ENCODE data around the gene RAD18.

Gene RAD18

GRCh38 chr3:8996216-8996615 lies 32.9 kb upstream of the RAD18 start:
- H3K4me3 ChIP-seq (ENCODE audit: insufficient read depth, low read length, poor library complexity, severe bottlenecking): no peak overlapping the region
- H3K9me2 ChIP-seq (replicated peaks; ENCODE audit: insufficient read depth, low read length): no peaks in the 10 kb centered on the region
- TF ChIP-seq, protein P1, sequence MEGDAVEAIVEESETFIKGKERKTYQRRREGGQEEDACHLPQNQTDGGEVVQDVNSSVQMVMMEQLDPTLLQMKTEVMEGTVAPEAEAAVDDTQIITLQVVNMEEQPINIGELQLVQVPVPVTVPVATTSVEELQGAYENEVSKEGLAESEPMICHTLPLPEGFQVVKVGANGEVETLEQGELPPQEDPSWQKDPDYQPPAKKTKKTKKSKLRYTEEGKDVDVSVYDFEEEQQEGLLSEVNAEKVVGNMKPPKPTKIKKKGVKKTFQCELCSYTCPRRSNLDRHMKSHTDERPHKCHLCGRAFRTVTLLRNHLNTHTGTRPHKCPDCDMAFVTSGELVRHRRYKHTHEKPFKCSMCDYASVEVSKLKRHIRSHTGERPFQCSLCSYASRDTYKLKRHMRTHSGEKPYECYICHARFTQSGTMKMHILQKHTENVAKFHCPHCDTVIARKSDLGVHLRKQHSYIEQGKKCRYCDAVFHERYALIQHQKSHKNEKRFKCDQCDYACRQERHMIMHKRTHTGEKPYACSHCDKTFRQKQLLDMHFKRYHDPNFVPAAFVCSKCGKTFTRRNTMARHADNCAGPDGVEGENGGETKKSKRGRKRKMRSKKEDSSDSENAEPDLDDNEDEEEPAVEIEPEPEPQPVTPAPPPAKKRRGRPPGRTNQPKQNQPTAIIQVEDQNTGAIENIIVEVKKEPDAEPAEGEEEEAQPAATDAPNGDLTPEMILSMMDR (IDR thresholded peaks at IDR 0.05; ENCODE audit: insufficient read depth, low read length, poor library complexity, severe bottlenecking): no peak
- no peak for TF ChIP-seq EZH2phosphoT487 (conservative IDR thresholded peaks at IDR 0.05; ENCODE audit: low read length)
- H3K9me3 ChIP-seq (ENCODE audit: insufficient read depth, low read length): no peaks in the 10 kb centered on the region
- no peaks in the 10 kb centered on the region for H3K36me3 ChIP-seq (ENCODE audit: low read length)
- no peaks in the 10 kb centered on the region for H4K20me1 ChIP-seq (ENCODE audit: low read depth, low read length)
- no peaks in the 10 kb centered on the region for H3K27me3 ChIP-seq (ENCODE audit: low read length)
- no peaks in the 10 kb centered on the region for H3K79me2 ChIP-seq (ENCODE audit: insufficient read depth, low read length)
- H2AFZ ChIP-seq (ENCODE audit: low read depth, low read length, severe bottlenecking): no peak overlapping the region
- H3F3A ChIP-seq (ENCODE audit: insufficient read depth): no peaks in the 10 kb centered on the region
- no peak overlapping the region for H3K9ac ChIP-seq (ENCODE audit: low read length)
- no peak overlapping the region for H3K27ac ChIP-seq (ENCODE audit: low read depth, low read length)
- H3K4me2 ChIP-seq (ENCODE audit: low read depth, low read length, poor library complexity, severe bottlenecking): no peak overlapping the region

GRCh38 chr3:8994226-8994625 lies 31.0 kb upstream of the RAD18 start:
- TF ChIP-seq EZH2phosphoT487 (conservative IDR thresholded peaks at IDR 0.05; ENCODE audit: low read length): no peak
- TF ChIP-seq, protein P1 (IDR thresholded peaks at IDR 0.05; ENCODE audit: insufficient read depth, low read length, poor library complexity, severe bottlenecking): no peak
- H3K27me3 ChIP-seq (ENCODE audit: low read length): no peaks in the 10 kb centered on the region
- H3K79me2 ChIP-seq (ENCODE audit: insufficient read depth, low read length): no peaks in the 10 kb centered on the region

GRCh38 chr3:8993331-8993730 lies 30.1 kb upstream of the RAD18 start:
- Histone ChIP-seq H3K9me3 (ENCODE audit: insufficient read depth, low read length) (no peaks in the 10 kb centered on the region), H3K4me2 (ENCODE audit: low read depth, low read length, poor library complexity, severe bottlenecking) (no peak overlapping the region), H3K27ac (ENCODE audit: low read depth, low read length) (no peak overlapping the region), H3K36me3 (ENCODE audit: low read length) (no peaks in the 10 kb centered on the region), H3K27me3 (ENCODE audit: low read length) (no peaks in the 10 kb centered on the region), H3K4me3 (ENCODE audit: insufficient read depth, low read length, poor library complexity, severe bottlenecking) (no peak overlapping the region), H3K79me2 (ENCODE audit: insufficient read depth, low read length) (no peaks in the 10 kb centered on the region), H4K20me1 (ENCODE audit: low read depth, low read length) (no peaks in the 10 kb centered on the region), H3F3A (ENCODE audit: insufficient read depth) (no peaks in the 10 kb centered on the region), H3K9ac (ENCODE audit: low read length) (no peak overlapping the region), H2AFZ (ENCODE audit: low read depth, low read length, severe bottlenecking) (no peak overlapping the region), H3K9me2 (replicated peaks; ENCODE audit: insufficient read depth, low read length) (no peaks in the 10 kb centered on the region)
- TF ChIP-seq EZH2phosphoT487 (conservative IDR thresholded peaks at IDR 0.05; ENCODE audit: low read length): no peak

More at GRCh38 chr3:8994226-8994625, 31.0 kb upstream of the RAD18 start:
- no peaks in the 10 kb centered on the region for H3K36me3 ChIP-seq (ENCODE audit: low read length)
- no peak overlapping the region for H3K9ac ChIP-seq (ENCODE audit: low read length)
- H3K9me3 ChIP-seq (ENCODE audit: insufficient read depth, low read length): no peaks in the 10 kb centered on the region
- no peaks in the 10 kb centered on the region for H3F3A ChIP-seq (ENCODE audit: insufficient read depth)
- H2AFZ ChIP-seq (ENCODE audit: low read depth, low read length, severe bottlenecking): no peak overlapping the region
- no peak overlapping the region for H3K4me2 ChIP-seq (ENCODE audit: low read depth, low read length, poor library complexity, severe bottlenecking)
- H3K27ac ChIP-seq (ENCODE audit: low read depth, low read length): no peak overlapping the region
- no peaks in the 10 kb centered on the region for H4K20me1 ChIP-seq (ENCODE audit: low read depth, low read length)
- H3K4me3 ChIP-seq (ENCODE audit: insufficient read depth, low read length, poor library complexity, severe bottlenecking): no peak overlapping the region
- no peaks in the 10 kb centered on the region for H3K9me2 ChIP-seq (replicated peaks; ENCODE audit: insufficient read depth, low read length)

GRCh38 chr3:8992854-8993253 lies 29.6 kb upstream of the RAD18 start:
- H3K4me3 ChIP-seq (ENCODE audit: insufficient read depth, low read length, poor library complexity, severe bottlenecking): no peak overlapping the region
- H4K20me1 ChIP-seq (ENCODE audit: low read depth, low read length): no peaks in the 10 kb centered on the region
- TF ChIP-seq, protein P1 (IDR thresholded peaks at IDR 0.05; ENCODE audit: insufficient read depth, low read length, poor library complexity, severe bottlenecking): no peak
- no peak for TF ChIP-seq EZH2phosphoT487 (conservative IDR thresholded peaks at IDR 0.05; ENCODE audit: low read length)
- no peaks in the 10 kb centered on the region for H3K27me3 ChIP-seq (ENCODE audit: low read length)
- no peaks in the 10 kb centered on the region for H3K9me2 ChIP-seq (replicated peaks; ENCODE audit: insufficient read depth, low read length)
- H3K27ac ChIP-seq (ENCODE audit: low read depth, low read length): no peak overlapping the region
- no peak overlapping the region for H3K4me2 ChIP-seq (ENCODE audit: low read depth, low read length, poor library complexity, severe bottlenecking)
- H2AFZ ChIP-seq (ENCODE audit: low read depth, low read length, severe bottlenecking): no peak overlapping the region
- H3F3A ChIP-seq (ENCODE audit: insufficient read depth): no peaks in the 10 kb centered on the region
- H3K9ac ChIP-seq (ENCODE audit: low read length): no peak overlapping the region
- no peaks in the 10 kb centered on the region for H3K9me3 ChIP-seq (ENCODE audit: insufficient read depth, low read length)
- no peaks in the 10 kb centered on the region for H3K36me3 ChIP-seq (ENCODE audit: low read length)
- no peaks in the 10 kb centered on the region for H3K79me2 ChIP-seq (ENCODE audit: insufficient read depth, low read length)

Measured in SU-DHL-6 (cell line).